ENCODE results near the gene MYOM3.

DNA sequence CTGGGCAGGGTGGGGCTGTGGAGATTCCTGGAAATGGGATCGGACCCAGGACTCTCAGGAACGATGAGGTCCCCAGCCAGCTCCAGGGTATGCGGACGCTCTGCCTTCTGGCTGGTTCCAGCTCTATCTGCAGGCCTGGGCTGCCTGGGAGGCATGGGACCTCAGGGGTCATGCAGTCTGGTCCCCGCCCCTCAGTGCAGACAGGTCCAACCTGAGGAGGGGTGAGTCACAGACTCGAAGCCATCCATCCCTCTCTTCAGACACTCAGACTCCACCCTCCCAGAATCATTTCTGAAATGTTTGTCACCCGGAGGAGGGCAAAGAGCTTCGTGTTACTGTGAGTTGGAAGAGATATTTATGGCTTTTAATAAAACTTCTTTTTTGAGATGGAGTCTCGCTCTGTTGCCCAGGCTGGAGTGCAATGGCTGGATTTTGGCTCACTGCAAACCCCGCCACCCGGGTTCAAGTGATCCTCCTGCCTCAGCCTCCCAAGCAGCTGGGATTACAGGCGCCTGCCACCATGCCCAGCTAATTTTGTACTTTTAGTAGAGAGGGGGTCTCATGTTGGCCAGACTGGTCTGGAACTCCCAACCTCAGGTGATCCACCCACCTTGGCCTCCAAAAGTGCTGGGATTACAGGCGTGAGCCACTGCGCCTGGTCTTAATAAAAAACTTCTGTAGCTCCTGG is 5.9 kb upstream of the MYOM3 start:
- TF ChIP-seq EZH2 (IDR thresholded peaks at IDR 0.05; ENCODE audit: borderline replicate concordance, low read length) = no peak
- TF ChIP-seq, protein P1, sequence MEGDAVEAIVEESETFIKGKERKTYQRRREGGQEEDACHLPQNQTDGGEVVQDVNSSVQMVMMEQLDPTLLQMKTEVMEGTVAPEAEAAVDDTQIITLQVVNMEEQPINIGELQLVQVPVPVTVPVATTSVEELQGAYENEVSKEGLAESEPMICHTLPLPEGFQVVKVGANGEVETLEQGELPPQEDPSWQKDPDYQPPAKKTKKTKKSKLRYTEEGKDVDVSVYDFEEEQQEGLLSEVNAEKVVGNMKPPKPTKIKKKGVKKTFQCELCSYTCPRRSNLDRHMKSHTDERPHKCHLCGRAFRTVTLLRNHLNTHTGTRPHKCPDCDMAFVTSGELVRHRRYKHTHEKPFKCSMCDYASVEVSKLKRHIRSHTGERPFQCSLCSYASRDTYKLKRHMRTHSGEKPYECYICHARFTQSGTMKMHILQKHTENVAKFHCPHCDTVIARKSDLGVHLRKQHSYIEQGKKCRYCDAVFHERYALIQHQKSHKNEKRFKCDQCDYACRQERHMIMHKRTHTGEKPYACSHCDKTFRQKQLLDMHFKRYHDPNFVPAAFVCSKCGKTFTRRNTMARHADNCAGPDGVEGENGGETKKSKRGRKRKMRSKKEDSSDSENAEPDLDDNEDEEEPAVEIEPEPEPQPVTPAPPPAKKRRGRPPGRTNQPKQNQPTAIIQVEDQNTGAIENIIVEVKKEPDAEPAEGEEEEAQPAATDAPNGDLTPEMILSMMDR (IDR thresholded peaks at IDR 0.05; ENCODE audit: low read length) = no peak

All from OCI-LY1 (cell line).